A673 (cell line): ENCODE results near the gene TMED5.

Source experiments
- EZH2 ChIP-seq: fragments of 200-600 bp; sonication (generic); IDR thresholded peaks from 2 replicates; pipeline ENCODE4 v1.6.1; 2017; ENCODE audit warnings: borderline replicate concordance, low read depth, mild to moderate bottlenecking, mixed read lengths, antibody characterized with exemption, low read length; ENCODE audit not compliant: poor library complexity, severe bottlenecking
- TF ChIP-seq, protein P1 (sequence below): fragments of 300-800, 200-600 bp; sonication (generic); conservative IDR thresholded peaks from 2 replicates; pipeline ENCODE4 v1.5.1; 2017; ENCODE audit warnings: low read depth, mild to moderate bottlenecking, antibody characterized with exemption, low read length, moderate library complexity, mixed read lengths

DNA sequence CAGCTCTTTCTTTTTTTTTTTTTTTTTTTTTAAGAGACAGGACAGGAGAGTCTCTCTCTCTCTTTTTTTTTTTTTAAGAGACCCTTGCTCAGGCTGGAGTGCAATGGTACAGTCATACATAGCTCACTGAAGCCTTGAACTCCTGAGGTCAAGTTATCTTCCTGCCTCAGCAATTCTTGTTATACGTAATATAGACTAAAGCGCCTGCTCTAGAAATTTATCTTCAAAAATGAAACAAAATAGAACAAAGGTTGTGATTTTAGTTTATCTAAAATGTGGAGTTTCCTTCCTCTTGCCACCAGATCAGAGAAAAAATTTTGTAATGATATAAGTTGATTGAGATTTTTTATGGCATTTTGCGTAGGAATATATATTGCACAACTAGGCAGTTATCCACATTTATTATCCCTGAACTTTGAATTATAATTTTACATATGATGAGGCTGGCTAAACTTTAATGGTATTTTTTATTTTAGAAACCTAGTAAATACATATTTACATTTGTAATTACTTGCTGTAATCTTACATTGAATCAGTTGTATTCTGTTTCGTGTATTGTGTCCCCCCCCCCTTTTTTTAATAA, 56.9 kb downstream of the TMED5 start:
- TF ChIP-seq, protein P1, sequence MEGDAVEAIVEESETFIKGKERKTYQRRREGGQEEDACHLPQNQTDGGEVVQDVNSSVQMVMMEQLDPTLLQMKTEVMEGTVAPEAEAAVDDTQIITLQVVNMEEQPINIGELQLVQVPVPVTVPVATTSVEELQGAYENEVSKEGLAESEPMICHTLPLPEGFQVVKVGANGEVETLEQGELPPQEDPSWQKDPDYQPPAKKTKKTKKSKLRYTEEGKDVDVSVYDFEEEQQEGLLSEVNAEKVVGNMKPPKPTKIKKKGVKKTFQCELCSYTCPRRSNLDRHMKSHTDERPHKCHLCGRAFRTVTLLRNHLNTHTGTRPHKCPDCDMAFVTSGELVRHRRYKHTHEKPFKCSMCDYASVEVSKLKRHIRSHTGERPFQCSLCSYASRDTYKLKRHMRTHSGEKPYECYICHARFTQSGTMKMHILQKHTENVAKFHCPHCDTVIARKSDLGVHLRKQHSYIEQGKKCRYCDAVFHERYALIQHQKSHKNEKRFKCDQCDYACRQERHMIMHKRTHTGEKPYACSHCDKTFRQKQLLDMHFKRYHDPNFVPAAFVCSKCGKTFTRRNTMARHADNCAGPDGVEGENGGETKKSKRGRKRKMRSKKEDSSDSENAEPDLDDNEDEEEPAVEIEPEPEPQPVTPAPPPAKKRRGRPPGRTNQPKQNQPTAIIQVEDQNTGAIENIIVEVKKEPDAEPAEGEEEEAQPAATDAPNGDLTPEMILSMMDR: no peak
- TF ChIP-seq EZH2: no peak
